ENCODE data around the gene VPS39. TPM values are rescaled to one million over a fixed set of nuclear protein-coding genes. Genes with fewer than 3 reads are reported as not detected.

The VPS39 gene
- total and polyA plus RNA-seq, 2 of the 8 experiments (the other 6 are each of a cell fraction or from before 2014, with no cell fraction given): 34.4 to 36.6 TPM

- FAIRE-seq: no peak
- Histone ChIP-seq H2BK5ac (ENCODE audit: low read depth, low read length) (no peak overlapping the region), H3K36me3 (ENCODE audit: control insufficient read depth in 2 of 4, insufficient read depth in 4 of 4, low read length in 3 of 4) (no peaks in the 10 kb centered on the region), H4K5ac (ENCODE audit: insufficient read length, low read depth, low read length) (no peak overlapping the region), H3K4me2 (ENCODE audit: insufficient read depth in 1 of 2, low read depth in 2 of 2, low read length in 2 of 2) (no peak overlapping the region), H3K4ac (replicated peaks; ENCODE audit: insufficient read length, low read depth, low read length) (no peak overlapping the region), H3K14ac (ENCODE audit: insufficient read length) (no peak overlapping the region), H3K9me3 (ENCODE audit: insufficient read depth in 2 of 2, low read depth in 1 of 2, low read length in 1 of 2) (no peaks in the 10 kb centered on the region), H2BK120ac (replicated peaks; ENCODE audit: low read depth, low read length) (no peak overlapping the region), H3K9ac (replicated peaks in 1 of 4; ENCODE audit: extremely low read depth in 1 of 4, low read depth in 3 of 4, low read length in 3 of 4) (no peak overlapping the region), H4K20me1 (replicated peaks in 1 of 2; ENCODE audit: control insufficient read depth in 1 of 2, insufficient read depth in 2 of 2, low read length in 2 of 2) (no peaks in the 10 kb centered on the region), H3K18ac (ENCODE audit: extremely low read depth, low read length) (no peak overlapping the region), H3K56ac (replicated peaks; ENCODE audit: insufficient read length, low read depth, low read length) (no peak overlapping the region), H2AFZ (ENCODE audit: low read length) (no peak overlapping the region), H2BK12ac (ENCODE audit: low read depth, low read length) (no peak overlapping the region), H3K4me1 (replicated peaks in 1 of 4; ENCODE audit: control insufficient read depth in 3 of 4, insufficient read depth in 4 of 4, low read length in 3 of 4) (peaks cover 0 to 7% (median 4%) of the 10 kb centered on the region in 4 experiments; a peak in 3 of 7 replicates), H2AK5ac (ENCODE audit: low read depth, low read length) (no peak overlapping the region), H3K27ac (ENCODE audit: low read depth, low read length) (no peak overlapping the region), H3K79me2 (ENCODE audit: control insufficient read depth in 1 of 2, insufficient read depth in 2 of 2, low read length in 2 of 2) (no peaks in the 10 kb centered on the region), H2BK20ac (ENCODE audit: low read length) (no peak overlapping the region), H3K23me2 (ENCODE audit: low read depth, low read length) (no peaks in the 10 kb centered on the region), H3K23ac (ENCODE audit: insufficient read length) (no peak overlapping the region), H3K4me3 (ENCODE audit: extremely low read depth in 1 of 4, insufficient read depth in 2 of 4, low read depth in 3 of 4, low read length in 4 of 4) (no peak overlapping the region), H3K79me1 (ENCODE audit: low read depth, low read length) (no peaks in the 10 kb centered on the region), H4K8ac (ENCODE audit: extremely low read depth, insufficient read depth, low read length) (no peak overlapping the region), H3K27me3 (replicated peaks in 1 of 4; ENCODE audit: control insufficient read depth in 3 of 4, extremely low read depth in 1 of 4, insufficient read depth in 3 of 4, low read length in 3 of 4) (no peaks in the 10 kb centered on the region), H4K91ac (replicated peaks; ENCODE audit: insufficient read length, low read length) (no peak overlapping the region), H2BK15ac (ENCODE audit: low read length) (no peak overlapping the region)
- WGBS, 2 experiments (ENCODE audit: extremely low coverage in 1 of 2, insufficient coverage in 1 of 2, insufficient read length in 1 of 2, insufficient replicate concordance in 2 of 2, low coverage in 1 of 2, low lambda C conversion rate in 2 of 2, missing lambda C conversion rate in 1 of 2): 92% methylated on average over 1 of the region's 1 CpG; no CpG with 5 or more reads in 1 of the 2 experiments
- POLR2A ChIA-PET (ENCODE audit: partially characterized antibody): interaction anchor here (0.7 kb wide), 1 partner anchor 68 kb away, joined by 3 read pairs; no protein-coding TSS in a partner anchor
- DNase-seq (ENCODE audit: low read depth in 1 of 2, low spot score in 2 of 2): no peak
- TF ChIP-seq CTCF (IDR thresholded peaks at IDR 0.05; ENCODE audit: control extremely low read depth in 1 of 3, insufficient read depth in 1 of 3, low read depth in 1 of 3, low read length in 3 of 3): no peak
- no peak for TF ChIP-seq KDM4A (IDR thresholded peaks at IDR 0.05; ENCODE audit: low read depth, low read length, severe bottlenecking)
- TF ChIP-seq CTBP2 (IDR thresholded peaks at IDR 0.05; ENCODE audit: borderline replicate concordance, insufficient read depth, insufficient read length, low read length): no peak
- no peak for TF ChIP-seq PHF8 (conservative IDR thresholded peaks at IDR 0.05; ENCODE audit: low read depth, low read length)
- TF ChIP-seq CHD1 (IDR thresholded peaks at IDR 0.05; ENCODE audit: low read depth, low read length): no peak
- no peak for TF ChIP-seq E2F6 (IDR thresholded peaks at IDR 0.05)
- CTCF ChIA-PET (ENCODE audit: partially characterized antibody): interaction anchor here (1.0 to 22.6 kb wide), 9 partner anchors 8 to 141 kb away, joined by 3 to 416 read pairs (median 8); no protein-coding TSS in a partner anchor
These were observed 77.1 kb downstream of the VPS39 start for GRCh38 chr15:42131006-42131405.
